Ishikawa (cell line): ENCODE results near the gene AP1S1.

Source experiments
- CEBPB ChIP-seq: IDR thresholded peaks from 2 replicates; pipeline ENCODE4 v1.6.1; 2012
- CREB1 ChIP-seq: IDR thresholded peaks from 2 replicates; pipeline ENCODE4 v1.6.1; 2012; ENCODE audit warnings: low read depth
- EGR1 ChIP-seq: IDR thresholded peaks from 2 replicates; pipeline ENCODE4 v1.6.1; 2012
- EP300 ChIP-seq: IDR thresholded peaks from 2 replicates; pipeline ENCODE4 v1.6.1; 2012; ENCODE audit warnings: borderline replicate concordance
- FOXM1 ChIP-seq: IDR thresholded peaks from 2 replicates; pipeline ENCODE4 v1.6.1; 2012; ENCODE audit warnings: low read depth, borderline replicate concordance
- MAX ChIP-seq: IDR thresholded peaks from 2 replicates; pipeline ENCODE4 v1.6.1; 2012
- NFIC ChIP-seq: IDR thresholded peaks from 2 replicates; pipeline ENCODE4 v1.6.1; 2012
- RAD21 ChIP-seq: IDR thresholded peaks from 2 replicates; pipeline ENCODE4 v1.6.1; 2012; ENCODE audit warnings: low read depth
- TAF1 ChIP-seq: IDR thresholded peaks from 2 replicates; pipeline ENCODE4 v1.6.1; 2012; ENCODE audit warnings: low read depth, mild to moderate bottlenecking
- TCF12 ChIP-seq: IDR thresholded peaks from 2 replicates; pipeline ENCODE4 v1.6.1; 2012; ENCODE audit warnings: low read depth
- TEAD4 ChIP-seq: IDR thresholded peaks from 2 replicates; pipeline ENCODE4 v1.6.1; 2012
- YY1 ChIP-seq: IDR thresholded peaks from 2 replicates; pipeline ENCODE4 v1.6.1; 2012; ENCODE audit warnings: low read depth
- ZBTB7A ChIP-seq: IDR thresholded peaks from 2 replicates; pipeline ENCODE4 v1.6.1; 2012; ENCODE audit warnings: low read depth
- TF ChIP-seq, protein P1 (sequence below): IDR thresholded peaks from 2 replicates; pipeline ENCODE4 v1.6.1; 2012; ENCODE audit warnings: low read depth, mild to moderate bottlenecking
- TF ChIP-seq, protein P2 (sequence below): IDR thresholded peaks from 2 replicates; pipeline ENCODE4 v1.6.1; 2012

The AP1S1 gene

DNA sequence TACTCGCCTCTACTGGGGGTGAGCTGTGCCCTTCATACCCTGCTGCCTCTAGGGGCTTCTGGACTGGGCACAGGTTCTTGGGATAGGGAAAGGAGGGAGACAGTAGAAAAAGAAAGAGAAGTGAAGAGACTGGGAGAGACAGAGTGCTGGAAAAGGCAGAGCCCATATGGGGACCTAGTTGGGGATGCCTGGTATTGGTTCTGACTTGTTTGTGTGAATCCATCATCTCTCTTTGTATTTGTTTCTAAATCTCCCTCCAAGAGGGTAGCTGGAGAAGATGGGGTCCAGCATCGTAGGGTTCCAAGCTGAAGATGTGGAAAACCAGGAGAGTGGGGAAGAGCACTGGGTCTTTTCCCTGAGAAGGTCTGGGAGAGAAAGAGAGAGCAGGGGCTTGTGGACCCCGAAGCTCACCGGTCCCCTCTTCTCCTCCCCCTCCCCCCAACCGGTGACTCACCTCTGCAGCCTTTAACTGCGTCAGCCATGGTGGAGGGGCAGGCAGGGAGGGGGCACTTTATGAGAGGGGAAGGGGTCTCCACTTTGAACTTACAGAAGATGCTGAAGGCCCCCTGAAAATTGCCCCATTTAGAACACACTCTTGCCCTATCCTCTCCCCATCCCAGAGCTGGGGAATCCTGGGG lies 14.3 kb downstream of the AP1S1 start:
- TF ChIP-seq ZBTB7A: no peak
- no peak for TF ChIP-seq TAF1
- TF ChIP-seq, protein P1, sequence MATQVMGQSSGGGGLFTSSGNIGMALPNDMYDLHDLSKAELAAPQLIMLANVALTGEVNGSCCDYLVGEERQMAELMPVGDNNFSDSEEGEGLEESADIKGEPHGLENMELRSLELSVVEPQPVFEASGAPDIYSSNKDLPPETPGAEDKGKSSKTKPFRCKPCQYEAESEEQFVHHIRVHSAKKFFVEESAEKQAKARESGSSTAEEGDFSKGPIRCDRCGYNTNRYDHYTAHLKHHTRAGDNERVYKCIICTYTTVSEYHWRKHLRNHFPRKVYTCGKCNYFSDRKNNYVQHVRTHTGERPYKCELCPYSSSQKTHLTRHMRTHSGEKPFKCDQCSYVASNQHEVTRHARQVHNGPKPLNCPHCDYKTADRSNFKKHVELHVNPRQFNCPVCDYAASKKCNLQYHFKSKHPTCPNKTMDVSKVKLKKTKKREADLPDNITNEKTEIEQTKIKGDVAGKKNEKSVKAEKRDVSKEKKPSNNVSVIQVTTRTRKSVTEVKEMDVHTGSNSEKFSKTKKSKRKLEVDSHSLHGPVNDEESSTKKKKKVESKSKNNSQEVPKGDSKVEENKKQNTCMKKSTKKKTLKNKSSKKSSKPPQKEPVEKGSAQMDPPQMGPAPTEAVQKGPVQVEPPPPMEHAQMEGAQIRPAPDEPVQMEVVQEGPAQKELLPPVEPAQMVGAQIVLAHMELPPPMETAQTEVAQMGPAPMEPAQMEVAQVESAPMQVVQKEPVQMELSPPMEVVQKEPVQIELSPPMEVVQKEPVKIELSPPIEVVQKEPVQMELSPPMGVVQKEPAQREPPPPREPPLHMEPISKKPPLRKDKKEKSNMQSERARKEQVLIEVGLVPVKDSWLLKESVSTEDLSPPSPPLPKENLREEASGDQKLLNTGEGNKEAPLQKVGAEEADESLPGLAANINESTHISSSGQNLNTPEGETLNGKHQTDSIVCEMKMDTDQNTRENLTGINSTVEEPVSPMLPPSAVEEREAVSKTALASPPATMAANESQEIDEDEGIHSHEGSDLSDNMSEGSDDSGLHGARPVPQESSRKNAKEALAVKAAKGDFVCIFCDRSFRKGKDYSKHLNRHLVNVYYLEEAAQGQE: no peak
- no peak for TF ChIP-seq EGR1
- TF ChIP-seq CREB1: no peak
- no peak for TF ChIP-seq MAX
- TF ChIP-seq TEAD4: no peak
- TF ChIP-seq NFIC: no peak
- no peak for TF ChIP-seq TCF12
- TF ChIP-seq, protein P2, sequence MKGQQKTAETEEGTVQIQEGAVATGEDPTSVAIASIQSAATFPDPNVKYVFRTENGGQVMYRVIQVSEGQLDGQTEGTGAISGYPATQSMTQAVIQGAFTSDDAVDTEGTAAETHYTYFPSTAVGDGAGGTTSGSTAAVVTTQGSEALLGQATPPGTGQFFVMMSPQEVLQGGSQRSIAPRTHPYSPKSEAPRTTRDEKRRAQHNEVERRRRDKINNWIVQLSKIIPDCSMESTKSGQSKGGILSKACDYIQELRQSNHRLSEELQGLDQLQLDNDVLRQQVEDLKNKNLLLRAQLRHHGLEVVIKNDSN: no peak
- no peak for TF ChIP-seq FOXM1
- no peak for TF ChIP-seq YY1
- TF ChIP-seq CEBPB: no peak

- TF ChIP-seq TCF12: no peak
These were observed 15.0 kb downstream of the AP1S1 start for GRCh38 chr7:101169110-101169837.

GRCh38 chr7:101169838-101170551 lies 15.7 kb downstream of the AP1S1 start:
- TF ChIP-seq RAD21: peak; percentile 69
- TF ChIP-seq EGR1: peak; percentile 88
- peak; percentile 19; the same call in 1 of the 2 replicates for TF ChIP-seq MAX
- TF ChIP-seq, protein P2: no peak
- TF ChIP-seq TAF1: no peak

GRCh38 chr7:101170617-101171441 lies 16.6 kb downstream of the AP1S1 start:
- TF ChIP-seq TAF1: no peak
- no peak for TF ChIP-seq CREB1
- no peak for TF ChIP-seq TCF12
- no peak for TF ChIP-seq CEBPB
- TF ChIP-seq NFIC: no peak
- no peak for TF ChIP-seq TEAD4
- TF ChIP-seq, protein P2: no peak

DNA sequence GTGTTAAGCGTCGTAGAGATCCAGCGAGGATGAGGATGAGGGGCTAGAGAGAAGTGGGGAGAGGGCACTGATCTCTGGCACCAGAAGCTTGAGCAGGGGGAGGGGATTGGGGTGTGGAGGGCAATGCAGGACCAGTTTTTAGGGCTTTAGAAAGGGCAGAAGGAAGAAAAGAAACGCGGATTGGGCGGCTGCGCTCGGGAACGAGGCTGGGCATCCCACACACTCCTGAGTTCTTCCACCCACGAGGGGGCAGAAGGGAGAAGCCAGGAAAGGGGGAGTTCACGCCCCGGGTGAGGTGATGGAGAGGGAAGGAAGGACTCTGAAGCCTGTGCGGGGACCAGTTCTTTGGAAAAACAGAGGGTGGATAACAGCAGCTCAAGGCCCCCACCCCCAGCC lies 17.2 kb downstream of the AP1S1 start:
- TF ChIP-seq EP300 (no peak), TCF12 (no peak)

- TF ChIP-seq NFIC: no peak
- TF ChIP-seq TCF12: peak; percentile 49; the same call in 1 of the 2 replicates
- TF ChIP-seq EP300: 0 out of 2 replicates have a peak, but pooled peaks have one; percentile 19
- no peak for TF ChIP-seq YY1
- no peak for TF ChIP-seq RAD21
- TF ChIP-seq CEBPB: no peak
- TF ChIP-seq, protein P1: no peak
- peak; percentile 58 for TF ChIP-seq EGR1
- TF ChIP-seq MAX: peak; percentile 88
- TF ChIP-seq CREB1: no peak
These were observed 18.0 kb downstream of the AP1S1 start for GRCh38 chr7:101172005-101172853.
